Memory B cell (primary cell): ENCODE data around the gene AFF3.
A peak's percentile ranks its signal among the peaks of the same experiment; 100 is the strongest.

Experiments
- ATAC-seq: fragments of 150-1000 bp; cut with Tn5 transposase; 2 replicates; pipeline ENCODE4 v1.10.0; 2021; ENCODE audit warnings: low read depth, mild to moderate bottlenecking, moderate library complexity
- DNase-seq, 2 donors: peaks; one replicate each; pipeline ENCODE4 v3.0.0; 2022; ENCODE audit warnings: low spot score in 2 of 2
- H3K27ac Mint-ChIP-seq: one replicate; pipeline ENCODE4 v1.8.0; 2022; ENCODE audit warnings: mild to moderate bottlenecking, moderate library complexity, mixed read lengths
- H3K27me3 Mint-ChIP-seq: one replicate; pipeline ENCODE4 v1.8.0; 2022; ENCODE audit warnings: mixed read lengths
- H3K36me3 Mint-ChIP-seq: one replicate; pipeline ENCODE4 v1.8.0; 2022; ENCODE audit warnings: mild to moderate bottlenecking, mixed read lengths
- H3K4me1 Mint-ChIP-seq: one replicate; pipeline ENCODE4 v1.8.0; 2022; ENCODE audit warnings: mixed read lengths
- H3K4me3 Mint-ChIP-seq: one replicate; pipeline ENCODE4 v1.8.0; 2022; ENCODE audit warnings: mild to moderate bottlenecking, moderate library complexity, mixed read lengths
- H3K9me3 Mint-ChIP-seq: one replicate; pipeline ENCODE4 v1.8.0; 2022; ENCODE audit warnings: mixed read lengths

AFF3 gene

GRCh38 chr2:99555404-99555803, 587.0 kb downstream of the AFF3 start:
- no peak overlapping the region for H3K4me3 Mint-ChIP-seq
- no peak for ATAC-seq
- no peak overlapping the region for H3K27ac Mint-ChIP-seq
- no peaks in the 10 kb centered on the region for H3K27me3 Mint-ChIP-seq
- DNase-seq: no peak
- H3K36me3 Mint-ChIP-seq: peaks cover 40% of the 10 kb centered on the region
- H3K9me3 Mint-ChIP-seq: no peaks in the 10 kb centered on the region
- peaks cover 2% of the 10 kb centered on the region for H3K4me1 Mint-ChIP-seq

GRCh38 chr2:99554871-99555270, 587.5 kb downstream of the AFF3 start:
- Mint-ChIP-seq H3K27ac (no peak overlapping the region), H3K27me3 (no peaks in the 10 kb centered on the region), H3K36me3 (peaks cover 45% of the 10 kb centered on the region), H3K4me1 (peaks cover 2% of the 10 kb centered on the region), H3K4me3 (no peak overlapping the region), H3K9me3 (no peaks in the 10 kb centered on the region)
- no peak for DNase-seq
- ATAC-seq: no peak

GRCh38 chr2:99554238-99554637, 588.2 kb downstream of the AFF3 start:
- DNase-seq: no peak
- Mint-ChIP-seq H3K36me3 (peaks cover 48% of the 10 kb centered on the region), H3K4me1 (peaks cover 2% of the 10 kb centered on the region), H3K27ac (peak overlapping the region; percentile 28), H3K9me3 (no peaks in the 10 kb centered on the region), H3K27me3 (no peaks in the 10 kb centered on the region), H3K4me3 (no peak overlapping the region)
- ATAC-seq: no peak

- Mint-ChIP-seq H3K4me1 (no peaks in the 10 kb centered on the region), H3K27ac (peak overlapping the region; percentile 31), H3K4me3 (no peak overlapping the region), H3K27me3 (no peaks in the 10 kb centered on the region), H3K9me3 (no peaks in the 10 kb centered on the region), H3K36me3 (peaks cover 52% of the 10 kb centered on the region)
- ATAC-seq (no peak), DNase-seq (no peak)
Observed at GRCh38 chr2:99552529-99552928, 589.9 kb downstream of the AFF3 start.

GRCh38 chr2:99550368-99550767, 592.0 kb downstream of the AFF3 start:
- H3K27me3 Mint-ChIP-seq: no peaks in the 10 kb centered on the region
- peaks cover 50% of the 10 kb centered on the region for H3K36me3 Mint-ChIP-seq
- no peak overlapping the region for H3K4me3 Mint-ChIP-seq
- no peak overlapping the region for H3K27ac Mint-ChIP-seq
- ATAC-seq: no peak
- DNase-seq: no peak
- H3K4me1 Mint-ChIP-seq: no peaks in the 10 kb centered on the region
- H3K9me3 Mint-ChIP-seq: no peaks in the 10 kb centered on the region

GRCh38 chr2:99545604-99546003, 596.8 kb downstream of the AFF3 start:
- Mint-ChIP-seq H3K27me3 (no peaks in the 10 kb centered on the region), H3K4me1 (peaks cover 2% of the 10 kb centered on the region)
- no peak for DNase-seq

GRCh38 chr2:99545066-99545465, 597.3 kb downstream of the AFF3 start:
- ATAC-seq: no peak
- Mint-ChIP-seq H3K27ac (peak overlapping the region; percentile 83), H3K4me1 (peaks cover 2% of the 10 kb centered on the region), H3K9me3 (no peaks in the 10 kb centered on the region), H3K4me3 (no peak overlapping the region), H3K27me3 (no peaks in the 10 kb centered on the region), H3K36me3 (peaks cover 20% of the 10 kb centered on the region)
- no peak for DNase-seq

More at GRCh38 chr2:99545604-99546003, 596.8 kb downstream of the AFF3 start:
- Mint-ChIP-seq H3K4me3 (no peak overlapping the region), H3K9me3 (no peaks in the 10 kb centered on the region), H3K27ac (no peak overlapping the region), H3K36me3 (peaks cover 25% of the 10 kb centered on the region)
- ATAC-seq: no peak

- no peak overlapping the region for H3K4me3 Mint-ChIP-seq
- peaks cover 16% of the 10 kb centered on the region for H3K36me3 Mint-ChIP-seq
- no peaks in the 10 kb centered on the region for H3K27me3 Mint-ChIP-seq
- DNase-seq (no peak), ATAC-seq (no peak)
- peak overlapping the region; percentile 83 for H3K27ac Mint-ChIP-seq
- no peaks in the 10 kb centered on the region for H3K9me3 Mint-ChIP-seq
- H3K4me1 Mint-ChIP-seq: peaks cover 2% of the 10 kb centered on the region
Observed at GRCh38 chr2:99544608-99545007, 597.8 kb downstream of the AFF3 start.

- H3K27ac Mint-ChIP-seq: peak overlapping the region; percentile 59
- no peak for ATAC-seq
- no peak overlapping the region for H3K4me3 Mint-ChIP-seq
- peaks cover 8% of the 10 kb centered on the region for H3K36me3 Mint-ChIP-seq
- no peak for DNase-seq
- no peaks in the 10 kb centered on the region for H3K27me3 Mint-ChIP-seq
- H3K9me3 Mint-ChIP-seq: peaks cover 2% of the 10 kb centered on the region
- H3K4me1 Mint-ChIP-seq: peaks cover 2% of the 10 kb centered on the region
Observed at GRCh38 chr2:99543247-99543646, 599.1 kb downstream of the AFF3 start.

- Mint-ChIP-seq H3K27ac (no peak overlapping the region), H3K4me1 (no peaks in the 10 kb centered on the region), H3K36me3 (peaks cover 5% of the 10 kb centered on the region), H3K27me3 (peaks cover 2% of the 10 kb centered on the region), H3K4me3 (no peak overlapping the region), H3K9me3 (peaks cover 9% of the 10 kb centered on the region)
- DNase-seq (no peak), ATAC-seq (no peak)
Observed at GRCh38 chr2:99537910-99538485, 604.4 kb downstream of the AFF3 start.

GRCh38 chr2:99524056-99524455, 618.3 kb downstream of the AFF3 start:
- Mint-ChIP-seq H3K27ac (no peak overlapping the region), H3K4me1 (no peaks in the 10 kb centered on the region), H3K36me3 (no peaks in the 10 kb centered on the region), H3K27me3 (peaks cover 16% of the 10 kb centered on the region), H3K9me3 (no peaks in the 10 kb centered on the region), H3K4me3 (no peak overlapping the region)
- ATAC-seq (no peak), DNase-seq (no peak)

- ATAC-seq: no peak
- Mint-ChIP-seq H3K36me3 (no peaks in the 10 kb centered on the region), H3K27ac (no peak overlapping the region), H3K4me3 (no peak overlapping the region), H3K27me3 (peaks cover 13% of the 10 kb centered on the region), H3K9me3 (no peaks in the 10 kb centered on the region), H3K4me1 (no peaks in the 10 kb centered on the region)
- no peak for DNase-seq
Observed at GRCh38 chr2:99522157-99522556, 620.2 kb downstream of the AFF3 start.

GRCh38 chr2:99520813-99521212, 621.6 kb downstream of the AFF3 start:
- Mint-ChIP-seq H3K4me1 (no peaks in the 10 kb centered on the region), H3K36me3 (no peaks in the 10 kb centered on the region), H3K27ac (no peak overlapping the region), H3K9me3 (no peaks in the 10 kb centered on the region), H3K4me3 (no peak overlapping the region), H3K27me3 (peaks cover 11% of the 10 kb centered on the region)
- no peak for ATAC-seq
- no peak for DNase-seq

GRCh38 chr2:99520195-99520594, 622.2 kb downstream of the AFF3 start:
- H3K9me3 Mint-ChIP-seq: no peaks in the 10 kb centered on the region
- ATAC-seq (no peak), DNase-seq (no peak)
- peaks cover 11% of the 10 kb centered on the region for H3K27me3 Mint-ChIP-seq
- H3K4me1 Mint-ChIP-seq: no peaks in the 10 kb centered on the region
- no peak overlapping the region for H3K4me3 Mint-ChIP-seq
- no peak overlapping the region for H3K27ac Mint-ChIP-seq
- no peaks in the 10 kb centered on the region for H3K36me3 Mint-ChIP-seq

GRCh38 chr2:99514357-99514756, 628.0 kb downstream of the AFF3 start:
- Mint-ChIP-seq H3K36me3 (no peaks in the 10 kb centered on the region), H3K4me1 (no peaks in the 10 kb centered on the region), H3K27me3 (peaks cover 7% of the 10 kb centered on the region), H3K27ac (no peak overlapping the region), H3K4me3 (no peak overlapping the region), H3K9me3 (no peaks in the 10 kb centered on the region)
- ATAC-seq: no peak
- DNase-seq: no peak
